ENCODE results near the gene FAM83E. TPM values are rescaled to one million over a fixed set of nuclear protein-coding genes. Genes with fewer than 3 reads are reported as not detected.
"Not testable (repeated sequence)": the region's sequence is repeated elsewhere in the genome, so short reads cannot be mapped to it uniquely, and the experiment has no call there.

Gene FAM83E
- total RNA-seq, 2 experiments from 2014 or later = 1.7 to 2.3 TPM

DNA sequence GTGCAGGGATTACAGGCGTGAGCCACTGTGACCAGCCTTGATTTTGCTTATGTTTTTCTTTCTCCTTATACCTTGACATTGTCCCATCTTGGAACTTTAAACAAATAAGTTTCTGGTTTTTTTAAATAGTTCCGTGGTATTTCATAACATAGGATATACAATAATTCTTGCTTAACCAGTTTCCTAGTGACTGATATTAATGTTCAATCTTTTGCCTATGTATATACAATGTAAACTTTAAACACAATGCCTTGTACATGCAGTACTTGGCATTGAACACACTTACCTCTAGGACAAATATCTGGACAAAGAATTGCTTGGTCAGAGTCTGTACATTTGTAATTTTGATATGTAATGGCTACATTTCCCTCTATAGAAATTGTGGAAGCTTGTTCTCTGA, 32.7 kb downstream of the FAM83E start:
- Mint-ChIP-seq H3K9me3 (ENCODE audit: insufficient read depth) (no peaks in the 10 kb centered on the region), H3K27ac (no peak overlapping the region), H3K36me3 (ENCODE audit: low read depth) (no peaks in the 10 kb centered on the region), H3K4me3 (no peak overlapping the region), H3K27me3 (ENCODE audit: low read depth) (no peaks in the 10 kb centered on the region), H3K4me1 (ENCODE audit: low read depth) (peaks cover 6% of the 10 kb centered on the region)
- ChIA-PET POLR2A (no interaction called here), CTCF (interaction anchor here (1.9 to 9.6 kb wide), 3 partner anchors 26 to 75 kb away, joined by 4 to 166 read pairs (median 18); no protein-coding TSS in a partner anchor)
- ATAC-seq (no peak), DNase-seq (no peak)

DNA sequence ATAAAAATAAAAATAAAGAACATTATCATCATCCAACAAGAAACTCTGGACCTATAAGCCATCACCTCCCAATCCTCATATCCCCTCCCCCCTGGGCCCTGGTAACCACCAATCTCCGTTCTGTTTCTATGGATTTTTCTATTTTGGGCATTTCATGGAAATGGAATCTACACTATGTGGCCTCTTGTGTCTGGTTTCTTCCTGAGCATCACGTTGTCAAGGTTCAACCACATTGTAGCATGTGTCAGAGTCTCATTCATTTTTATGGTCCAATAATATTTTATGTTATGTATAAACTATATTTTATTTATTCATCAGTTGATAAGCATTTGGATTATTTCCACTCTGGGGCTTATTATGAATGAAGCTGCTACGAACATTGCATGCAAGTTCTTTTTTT, 36.0 kb downstream of the FAM83E start:
- no peak overlapping the region for H3K27ac Mint-ChIP-seq
- H3K27me3 Mint-ChIP-seq (ENCODE audit: low read depth) = no peaks in the 10 kb centered on the region
- no peaks in the 10 kb centered on the region for H3K36me3 Mint-ChIP-seq (ENCODE audit: low read depth)
- POLR2A ChIA-PET = no interaction called here
- CTCF ChIA-PET = interaction anchor here (1.7 kb wide), 1 partner anchor 89 kb away, joined by 6 read pairs; no protein-coding TSS in a partner anchor
- peaks cover under 1% of the 10 kb centered on the region for H3K4me1 Mint-ChIP-seq (ENCODE audit: low read depth)
- ATAC-seq (no peak), DNase-seq (no peak)
- H3K4me3 Mint-ChIP-seq = no peak overlapping the region
- H3K9me3 Mint-ChIP-seq (ENCODE audit: insufficient read depth) = no peaks in the 10 kb centered on the region

DNA sequence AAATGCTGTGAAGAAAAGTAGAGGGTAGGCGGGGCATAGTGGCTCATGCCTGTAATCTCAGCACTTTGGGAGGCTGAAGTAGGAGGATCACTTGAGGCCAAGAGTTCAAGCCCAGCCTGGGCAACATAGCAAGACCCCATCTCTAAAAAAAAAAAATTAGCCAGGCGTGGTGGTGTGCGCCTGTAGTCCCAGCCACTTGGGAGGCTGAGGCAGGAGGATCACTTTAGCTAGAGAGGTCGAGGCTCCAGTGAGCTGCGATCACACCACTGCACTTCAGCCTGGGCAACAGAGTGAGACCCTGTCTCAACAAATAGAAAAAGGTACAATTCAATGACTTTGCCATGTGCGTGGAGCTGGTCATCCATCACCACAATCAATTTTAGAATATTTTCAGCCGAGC, 37.0 kb downstream of the FAM83E start:
- H3K36me3 Mint-ChIP-seq (ENCODE audit: low read depth); POLR2A ChIA-PET; H3K4me3 Mint-ChIP-seq; H3K27me3 Mint-ChIP-seq (ENCODE audit: low read depth); DNase-seq; ATAC-seq; H3K9me3 Mint-ChIP-seq (ENCODE audit: insufficient read depth); H3K4me1 Mint-ChIP-seq (ENCODE audit: low read depth); H3K27ac Mint-ChIP-seq: not testable (repeated sequence)
- CTCF ChIA-PET = interaction anchor here (1.0 kb wide), 1 partner anchor 187 kb away, joined by 3 read pairs; the partner anchor contains the start of gene KDELR1

DNA sequence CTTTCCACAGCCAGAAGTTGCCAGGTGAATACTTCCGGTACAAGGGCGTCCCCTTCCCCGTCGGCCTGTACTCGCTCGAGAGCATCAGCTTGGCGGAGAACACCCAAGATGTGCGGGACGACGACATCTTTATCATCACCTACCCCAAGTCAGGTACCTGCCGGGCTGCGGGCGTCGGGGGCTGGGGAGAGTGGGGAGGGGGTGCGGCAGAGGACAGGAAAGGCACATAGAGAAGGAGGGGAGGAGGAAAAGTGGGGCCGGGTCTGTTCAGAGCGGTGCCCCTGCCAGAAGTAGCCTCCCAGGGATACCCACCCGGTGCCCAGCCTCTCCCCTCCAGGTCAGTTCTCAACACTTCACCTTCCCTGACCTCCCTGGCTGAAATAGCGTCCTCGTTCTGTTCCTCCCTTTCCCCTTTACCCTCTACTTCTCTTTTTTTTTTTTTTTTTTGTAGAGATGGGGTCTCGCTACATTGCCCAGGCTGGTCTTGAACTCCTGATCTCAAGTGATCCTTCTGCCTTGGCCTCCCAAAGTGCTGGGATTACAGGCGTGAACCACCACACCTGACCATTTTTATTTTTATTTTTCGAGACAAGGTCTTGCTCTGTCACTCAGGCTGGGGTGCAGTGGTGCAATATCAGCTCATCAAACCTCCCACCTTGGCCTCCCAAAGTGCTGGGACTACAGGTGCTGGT, 38.8 kb downstream of the FAM83E start:
- CTCF ChIA-PET = interaction anchor here (1.2 kb wide), 2 partner anchors 8 to 13 kb away, joined by 3 to 4 read pairs; no protein-coding TSS in a partner anchor
- H3K4me1 Mint-ChIP-seq (ENCODE audit: low read depth) = no peaks in the 10 kb centered on the region
- H3K4me3 Mint-ChIP-seq = no peak overlapping the region
- ATAC-seq (no peak), DNase-seq (no peak)
- no peaks in the 10 kb centered on the region for H3K36me3 Mint-ChIP-seq (ENCODE audit: low read depth)
- no peaks in the 10 kb centered on the region for H3K27me3 Mint-ChIP-seq (ENCODE audit: low read depth)
- no peaks in the 10 kb centered on the region for H3K9me3 Mint-ChIP-seq (ENCODE audit: insufficient read depth)
- H3K27ac Mint-ChIP-seq = no peak overlapping the region
- POLR2A ChIA-PET = no interaction called here

DNA sequence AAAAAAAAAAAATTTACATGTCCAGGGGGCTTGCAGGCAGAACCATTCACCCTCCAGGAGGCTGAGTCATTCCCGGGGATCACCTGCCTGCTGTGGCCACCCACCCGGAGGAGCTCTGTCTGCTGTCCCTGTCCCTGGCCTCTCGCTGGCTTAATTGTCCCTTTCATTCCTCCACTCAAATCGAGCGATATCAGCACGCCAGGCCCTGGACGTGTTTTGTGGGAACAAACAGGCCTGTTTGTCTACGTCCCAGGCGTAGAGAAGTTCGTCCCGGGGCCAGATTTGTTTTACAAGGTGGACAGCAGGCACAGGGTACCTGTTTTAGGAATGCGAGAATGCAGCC, 41.7 kb downstream of the FAM83E start:
- Mint-ChIP-seq H3K27me3 (ENCODE audit: low read depth) (no peaks in the 10 kb centered on the region), H3K36me3 (ENCODE audit: low read depth) (no peaks in the 10 kb centered on the region), H3K9me3 (ENCODE audit: insufficient read depth) (no peaks in the 10 kb centered on the region), H3K4me1 (ENCODE audit: low read depth) (no peaks in the 10 kb centered on the region), H3K27ac (no peak overlapping the region), H3K4me3 (no peak overlapping the region)
- DNase-seq = no peak
- ChIA-PET CTCF (interaction anchor here (1.1 to 2.1 kb wide), 2 partner anchors 11 to 17 kb away, joined by 3 to 9 read pairs; no protein-coding TSS in a partner anchor), POLR2A (no interaction called here)
- ATAC-seq = no peak

DNA sequence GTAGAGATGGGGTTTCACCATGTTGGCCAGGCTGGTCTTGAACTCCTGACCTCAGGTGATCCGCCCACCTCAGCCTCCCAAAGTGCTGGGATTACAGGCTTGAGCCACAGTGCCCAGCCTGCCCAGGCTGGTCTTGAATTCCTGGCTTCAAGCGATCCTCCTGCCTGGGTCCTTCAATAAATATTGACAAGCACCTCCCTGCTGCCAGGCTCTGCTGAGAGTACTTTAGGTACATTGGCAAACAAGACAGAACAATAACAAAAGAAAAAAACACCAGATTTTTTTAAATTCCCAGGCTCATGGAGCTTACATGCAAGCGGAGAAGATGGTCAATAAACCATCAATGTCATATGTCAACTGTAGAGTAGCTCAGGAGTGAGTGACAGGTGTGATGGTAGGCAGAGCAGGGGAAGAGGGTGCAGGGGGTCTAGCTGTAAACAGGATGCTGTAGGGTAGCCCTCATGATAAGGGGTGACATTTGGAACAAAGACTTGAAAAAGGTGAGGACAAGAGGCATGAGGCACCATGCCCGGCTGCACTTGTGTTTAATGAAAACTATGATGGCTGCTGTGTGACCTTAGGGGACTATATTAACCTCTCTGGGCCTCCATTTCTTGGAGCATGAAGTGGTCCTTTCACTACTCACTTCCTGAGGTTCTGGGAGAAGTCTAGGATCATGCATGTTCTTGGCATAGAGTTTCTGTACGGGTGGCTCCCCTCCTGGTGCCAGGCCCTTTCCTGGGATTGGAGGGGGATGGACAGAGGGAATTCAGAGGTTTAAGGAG, 43.3 kb downstream of the FAM83E start:
- Mint-ChIP-seq H3K27me3 (ENCODE audit: low read depth) (peaks cover 3% of the 10 kb centered on the region), H3K27ac (no peak overlapping the region), H3K4me1 (ENCODE audit: low read depth) (no peaks in the 10 kb centered on the region), H3K4me3 (no peak overlapping the region), H3K36me3 (ENCODE audit: low read depth) (no peaks in the 10 kb centered on the region), H3K9me3 (ENCODE audit: insufficient read depth) (no peaks in the 10 kb centered on the region)
- DNase-seq = no peak
- ATAC-seq = no peak
- POLR2A ChIA-PET = no interaction called here
- CTCF ChIA-PET = no interaction called here

DNA sequence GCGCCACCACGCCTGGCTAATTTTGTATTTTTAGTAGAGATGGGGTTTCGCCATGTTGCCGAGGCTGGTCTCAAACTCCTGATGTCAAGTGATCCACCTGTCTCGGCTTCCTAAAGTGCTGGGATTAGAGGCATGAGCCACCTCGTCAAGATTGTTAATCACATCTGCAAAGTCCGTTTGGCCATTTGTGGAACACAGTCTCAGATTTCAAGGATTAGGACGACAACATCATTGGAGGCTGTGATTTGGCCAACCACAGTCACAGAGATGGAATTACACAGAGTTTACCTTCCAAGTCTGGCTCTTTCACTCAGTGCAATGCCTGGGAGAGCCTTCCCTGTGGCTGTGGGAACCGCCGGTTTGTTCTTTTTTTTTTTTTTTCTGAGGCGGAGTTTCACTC, 45.1 kb downstream of the FAM83E start:
- POLR2A ChIA-PET = no interaction called here

GRCh38 chr19:48568345-48568886, 46.5 kb downstream of the FAM83E start:
- no peaks in the 10 kb centered on the region for H3K4me1 Mint-ChIP-seq (ENCODE audit: low read depth)
- ChIA-PET CTCF (interaction anchor here (1.0 to 1.3 kb wide), 2 partner anchors 16 to 61 kb away, joined by 3 to 4 read pairs; no protein-coding TSS in a partner anchor), POLR2A (no interaction called here)
- H3K36me3 Mint-ChIP-seq (ENCODE audit: low read depth) = no peaks in the 10 kb centered on the region
- peaks cover 3% of the 10 kb centered on the region for H3K27me3 Mint-ChIP-seq (ENCODE audit: low read depth)
- H3K9me3 Mint-ChIP-seq (ENCODE audit: insufficient read depth) = no peaks in the 10 kb centered on the region
- H3K4me3 Mint-ChIP-seq = no peak overlapping the region
- no peak overlapping the region for H3K27ac Mint-ChIP-seq
- ATAC-seq = no peak
- DNase-seq = no peak

More for the DNA sequence above, 45.1 kb downstream of the FAM83E start:
- H3K4me1 Mint-ChIP-seq (ENCODE audit: low read depth) = no peaks in the 10 kb centered on the region
- CTCF ChIA-PET = no interaction called here
- ATAC-seq (no peak), DNase-seq (no peak)
- H3K9me3 Mint-ChIP-seq (ENCODE audit: insufficient read depth) = no peaks in the 10 kb centered on the region
- no peaks in the 10 kb centered on the region for H3K36me3 Mint-ChIP-seq (ENCODE audit: low read depth)
- H3K27ac Mint-ChIP-seq = no peak overlapping the region
- H3K27me3 Mint-ChIP-seq (ENCODE audit: low read depth) = peaks cover 3% of the 10 kb centered on the region
- H3K4me3 Mint-ChIP-seq = no peak overlapping the region

DNA sequence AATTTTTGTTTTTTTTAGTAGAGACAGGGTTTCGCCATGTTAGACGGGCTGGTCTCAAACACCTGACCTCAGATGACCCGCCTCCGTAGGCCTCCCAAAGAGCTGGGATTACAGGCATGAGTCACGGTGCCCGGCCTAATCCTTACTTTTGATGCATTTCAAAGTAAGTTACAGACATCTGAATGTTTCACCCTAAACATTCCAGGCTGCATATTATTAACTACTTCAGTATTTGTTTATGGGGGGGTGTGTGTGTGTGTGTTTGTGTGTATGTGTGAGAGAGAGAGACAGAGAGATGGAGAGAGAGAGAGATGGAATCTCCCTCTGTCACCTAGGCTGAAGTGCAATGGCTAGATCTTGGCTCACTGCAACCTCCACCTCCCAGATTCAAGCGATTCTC, 49.8 kb downstream of the FAM83E start:
- H3K9me3 Mint-ChIP-seq (ENCODE audit: insufficient read depth) = no peaks in the 10 kb centered on the region
- no peaks in the 10 kb centered on the region for H3K36me3 Mint-ChIP-seq (ENCODE audit: low read depth)
- no peaks in the 10 kb centered on the region for H3K4me1 Mint-ChIP-seq (ENCODE audit: low read depth)
- H3K27ac Mint-ChIP-seq = no peak overlapping the region
- no peak overlapping the region for H3K4me3 Mint-ChIP-seq
- H3K27me3 Mint-ChIP-seq (ENCODE audit: low read depth) = peaks cover 3% of the 10 kb centered on the region
- no peak for DNase-seq
- CTCF ChIA-PET = interaction anchor here (0.7 to 1.4 kb wide), 3 partner anchors 19 to 45 kb away, joined by 3 to 6 read pairs (median 3); no protein-coding TSS in a partner anchor
- POLR2A ChIA-PET = no interaction called here
- no peak for ATAC-seq

Other genes with a start within 250 kb of the FAM83E start
- gene KDELR1, start 223.5 kb downstream of the FAM83E start, total RNA-seq = 10 to 100 TPM; 70.3 to 71.3 TPM
- gene GRIN2D, start 221.4 kb downstream of the FAM83E start, total RNA-seq = under 1 TPM; 0.05 to 0.08 TPM
- 10 to 100 TPM; 46.4 to 50.4 TPM for gene GRWD1, start 169.1 kb downstream of the FAM83E start, total RNA-seq
- gene KCNJ14, start 159.5 kb downstream of the FAM83E start, total RNA-seq = 1 to 10 TPM; 1.4 to 1.5 TPM
- 10 to 100 TPM; 48.3 to 50.3 TPM for gene CYTH2, start 145.7 kb downstream of the FAM83E start, total RNA-seq
- 1 to 10 TPM; 2.8 to 3.7 TPM for gene LMTK3, start 103.2 kb downstream of the FAM83E start, total RNA-seq
- not detected for gene SULT2B1, start 62.9 kb downstream of the FAM83E start, total RNA-seq
- not detected for gene SPACA4, start 8.3 kb downstream of the FAM83E start, total RNA-seq
- 1,000 to 10,000 TPM; 1,371 to 1,433 TPM for gene RPL18, start 4.1 kb upstream of the FAM83E start, total RNA-seq
- gene SPHK2, start 4.4 kb upstream of the FAM83E start, total RNA-seq = 10 to 100 TPM; 33.0 to 33.1 TPM
- gene DBP, start 22.3 kb upstream of the FAM83E start, total RNA-seq = 10 to 100 TPM; 17.3 to 18.3 TPM
- 1 to 10 TPM; 5.2 to 6.3 TPM for gene CA11, start 31.1 kb upstream of the FAM83E start, total RNA-seq
- under 1 TPM; 0.55 to 0.78 TPM for gene NTN5, start 57.9 kb upstream of the FAM83E start, total RNA-seq
- not detected for gene FUT2, start 80.9 kb upstream of the FAM83E start, total RNA-seq
- gene MAMSTR, start 104.6 kb upstream of the FAM83E start, total RNA-seq = 1 to 10 TPM in 1 of 2 experiments, under 1 TPM in 1; 0.79 to 1.3 TPM
- under 1 TPM; 0.26 to 0.42 TPM for gene RASIP1, start 125.5 kb upstream of the FAM83E start, total RNA-seq
- gene IZUMO1, start 131.8 kb upstream of the FAM83E start, total RNA-seq = not detected
- under 1 TPM; 0.16 to 0.26 TPM for gene FUT1, start 137.6 kb upstream of the FAM83E start, total RNA-seq
- gene FGF21, start 140.4 kb upstream of the FAM83E start, total RNA-seq = not detected
- gene BCAT2, start 196.0 kb upstream of the FAM83E start, total RNA-seq = 10 to 100 TPM; 47.2 to 48.6 TPM
- 1 to 10 TPM in 1 of 2 experiments, under 1 TPM in 1; 0.89 to 1.1 TPM for gene HSD17B14, start 221.4 kb upstream of the FAM83E start, total RNA-seq

Data from activated CD8-positive, alpha-beta T cell treated with anti-CD3 and anti-CD28 coated beads, Interleukin-2, amount 10 ng/mL, durations not matched to agents 7 days and 5 days (primary cell).